H1 (cell line): Measurements from ENCODE around the gene KLK1. TPM values are rescaled to one million over a fixed set of nuclear protein-coding genes. Genes with fewer than 3 reads are reported as not detected.

Source experiments
- CTCF ChIA-PET: fragments of 300-600 bp; sonication (Branson Sonifier 250); formaldehyde crosslinking; loops from one replicate; lab custom pipeline; 2021; ENCODE audit not compliant: partially characterized antibody; lab: Charles Lee
- POLR2A ChIA-PET: fragments of 300-600 bp; sonication (Branson Sonifier 250); formaldehyde crosslinking; loops from one replicate; lab custom pipeline; 2021; ENCODE audit warnings: inconsistent platforms; ENCODE audit not compliant: partially characterized antibody; lab: Charles Lee
- DNase-seq, 2 experiments: peaks; one replicate each; pipeline versions ENCODE4 v3.0.0 to v3.0.0-alpha.2; 2010 to 2022; ENCODE audit warnings: low spot score in 2 of 2, low read depth in 1 of 2, mixed read lengths in 1 of 2
- FAIRE-seq: peaks from 2 replicates; lab custom pipeline; 2011; peaks lifted over from hg19 to GRCh38; lab: Jason Lieb, UNC
- H2AFZ ChIP-seq: 2 replicates; pipeline ENCODE4 v1.8.1; 2012; ENCODE audit warnings: low read length, inconsistent platforms
- H2AK5ac ChIP-seq: 2 replicates; pipeline ENCODE4 v1.6.1; 2013; ENCODE audit warnings: low read depth, low read length
- H2BK120ac ChIP-seq: replicated peaks from 2 replicates; pipeline ENCODE3; 2013; ENCODE audit warnings: low read depth, low read length, inconsistent platforms
- H2BK12ac ChIP-seq: 2 replicates; pipeline ENCODE4 v1.6.1; 2013; ENCODE audit warnings: low read depth, low read length
- H2BK15ac ChIP-seq: 2 replicates; pipeline ENCODE4 v1.6.1; 2013; ENCODE audit warnings: low read length
- H2BK20ac ChIP-seq: 2 replicates; pipeline ENCODE4 v1.6.1; 2013; ENCODE audit warnings: low read length
- H2BK5ac ChIP-seq: 2 replicates; pipeline ENCODE4 v1.6.1; 2013; ENCODE audit warnings: low read depth, low read length
- H3K14ac ChIP-seq: 2 replicates; pipeline ENCODE4 v1.6.1; 2013; ENCODE audit warnings: inconsistent platforms; ENCODE audit not compliant: insufficient read length
- H3K18ac ChIP-seq: 2 replicates; pipeline ENCODE4 v1.6.1; 2013; ENCODE audit warnings: low read length; ENCODE audit errors: extremely low read depth
- H3K23ac ChIP-seq: 2 replicates; pipeline ENCODE4 v1.6.1; 2013; ENCODE audit warnings: inconsistent platforms; ENCODE audit not compliant: insufficient read length
- H3K23me2 ChIP-seq: 2 replicates; pipeline ENCODE4 v1.6.1; 2013; ENCODE audit warnings: low read depth, low read length
- H3K27ac ChIP-seq: 2 replicates; pipeline ENCODE4 v1.6.1; 2011; ENCODE audit warnings: low read depth, low read length, inconsistent platforms
- H3K27me3 ChIP-seq, 4 experiments: replicated peaks in 1 of 4; 1 replicate in 1 of 4; 2 replicates in 3 of 4; pipeline versions ENCODE4 v1.6.1 to v1.8.1; 2011 to 2013; ENCODE audit warnings: low read length in 3 of 4, mild to moderate bottlenecking in 3 of 4, inconsistent platforms in 2 of 4, mixed read lengths in 2 of 4, moderate library complexity in 1 of 4; ENCODE audit not compliant: control insufficient read depth in 3 of 4, insufficient read depth in 3 of 4; ENCODE audit errors: extremely low read depth in 1 of 4
- H3K36me3 ChIP-seq, 4 experiments: 2 replicates each; pipeline versions ENCODE4 v1.6.1 to v1.8.1; 2011 to 2013; ENCODE audit warnings: mild to moderate bottlenecking in 4 of 4, low read length in 3 of 4, moderate library complexity in 2 of 4, control low read depth in 1 of 4, inconsistent platforms in 1 of 4; ENCODE audit not compliant: insufficient read depth in 4 of 4, control insufficient read depth in 2 of 4
- H3K4ac ChIP-seq: replicated peaks from 2 replicates; pipeline ENCODE3; 2013; ENCODE audit warnings: low read length, low read depth, mixed read lengths, inconsistent platforms; ENCODE audit not compliant: insufficient read length
- H3K4me1 ChIP-seq, 4 experiments: replicated peaks in 1 of 4; 1 replicate in 1 of 4; 2 replicates in 3 of 4; pipeline versions ENCODE4 v1.6.1 to v1.8.1; 2011 to 2013; ENCODE audit warnings: low read length in 3 of 4, inconsistent platforms in 2 of 4, mixed read lengths in 1 of 4; ENCODE audit not compliant: insufficient read depth in 4 of 4, control insufficient read depth in 3 of 4
- H3K4me2 ChIP-seq, 2 experiments: 2 replicates each; pipeline versions ENCODE4 v1.6.1 to v1.8.1; 2011 to 2013; ENCODE audit warnings: low read depth in 2 of 2, low read length in 2 of 2, control low read depth in 1 of 2, inconsistent platforms in 1 of 2, mild to moderate bottlenecking in 1 of 2; ENCODE audit not compliant: insufficient read depth in 1 of 2
- H3K4me3 ChIP-seq, 4 experiments: fragments of 200-600, 300-600 bp in 1 of 4; sonication (generic), shearing (Covaris generic), sonication (Bioruptor Twin) in 1 of 4; 2 replicates each; pipeline versions ENCODE4 v1.5.1 to v1.8.1; 2011 to 2016; ENCODE audit warnings: low read length in 4 of 4, low read depth in 3 of 4, control low read depth in 2 of 4, inconsistent platforms in 2 of 4, mild to moderate bottlenecking in 2 of 4, mixed read lengths in 1 of 4, moderate library complexity in 1 of 4; ENCODE audit not compliant: insufficient read depth in 2 of 4; ENCODE audit errors: extremely low read depth in 1 of 4
- H3K56ac ChIP-seq: replicated peaks from 2 replicates; pipeline ENCODE3; 2013; ENCODE audit warnings: low read depth, mild to moderate bottlenecking, mixed read lengths, low read length, inconsistent platforms; ENCODE audit not compliant: insufficient read length
- H3K79me1 ChIP-seq: 2 replicates; pipeline ENCODE4 v1.6.1; 2013; ENCODE audit warnings: low read depth, low read length, control low read depth
- H3K79me2 ChIP-seq, 2 experiments: 2 replicates each; pipeline versions ENCODE4 v1.6.1 to v1.8.1; 2012 to 2013; ENCODE audit warnings: low read length in 2 of 2, mild to moderate bottlenecking in 2 of 2, inconsistent platforms in 1 of 2; ENCODE audit not compliant: insufficient read depth in 2 of 2, control insufficient read depth in 1 of 2
- H3K9ac ChIP-seq, 4 experiments: replicated peaks in 1 of 4; 1 replicate in 1 of 4; 2 replicates in 3 of 4; pipeline versions ENCODE4 v1.6.1 to v1.8.1; 2011 to 2013; ENCODE audit warnings: low read depth in 3 of 4, low read length in 3 of 4, control low read depth in 2 of 4, mild to moderate bottlenecking in 2 of 4, moderate library complexity in 2 of 4, inconsistent platforms in 1 of 4; ENCODE audit errors: extremely low read depth in 1 of 4
- H3K9me3 ChIP-seq, 2 experiments: 2 replicates each; pipeline versions ENCODE4 v1.6.1 to v1.8.1; 2012 to 2013; ENCODE audit warnings: mild to moderate bottlenecking in 2 of 2, moderate library complexity in 2 of 2, control low read depth in 1 of 2, inconsistent platforms in 1 of 2, low read depth in 1 of 2, low read length in 1 of 2, mixed read lengths in 1 of 2; ENCODE audit not compliant: insufficient read depth in 2 of 2
- H4K20me1 ChIP-seq, 2 experiments: replicated peaks in 1 of 2; 2 replicates each; pipeline versions ENCODE3 to v1.8.1; 2011 to 2013; ENCODE audit warnings: inconsistent platforms in 2 of 2, low read length in 2 of 2, mild to moderate bottlenecking in 1 of 2; ENCODE audit not compliant: insufficient read depth in 2 of 2, control insufficient read depth in 1 of 2
- H4K5ac ChIP-seq: 2 replicates; pipeline ENCODE4 v1.6.1; 2013; ENCODE audit warnings: low read length, low read depth, mixed read lengths, inconsistent platforms; ENCODE audit not compliant: insufficient read length
- H4K8ac ChIP-seq: 2 replicates; pipeline ENCODE4 v1.8.0; 2013; ENCODE audit warnings: mild to moderate bottlenecking, moderate library complexity, low read length, inconsistent platforms; ENCODE audit not compliant: insufficient read depth; ENCODE audit errors: extremely low read depth
- H4K91ac ChIP-seq: replicated peaks from 2 replicates; pipeline ENCODE3; 2013; ENCODE audit warnings: low read length, mixed read lengths, inconsistent platforms; ENCODE audit not compliant: insufficient read length
- CEBPB ChIP-seq: IDR thresholded peaks from 2 replicates; pipeline ENCODE4 v1.6.1; 2012; ENCODE audit warnings: low read depth, low read length
- CHD2 ChIP-seq: IDR thresholded peaks from 2 replicates; pipeline ENCODE4 v1.6.1; 2012; ENCODE audit warnings: low read length, improper control_type of control experiment
- GTF2F1 ChIP-seq: IDR thresholded peaks from 2 replicates; pipeline ENCODE4 v1.6.1; 2012; ENCODE audit warnings: low read depth, low read length, improper control_type of control experiment, borderline replicate concordance
- HDAC2 ChIP-seq, 2 experiments: fragments of 300-600 bp in 1 of 2; sonication (generic) in 1 of 2; IDR thresholded peaks; 2 replicates each; pipeline ENCODE4 v1.6.1; 2011 to 2012; ENCODE audit warnings: low read depth in 2 of 2, low read length in 2 of 2, mild to moderate bottlenecking in 2 of 2, moderate library complexity in 2 of 2, borderline replicate concordance in 1 of 2, inconsistent platforms in 1 of 2
- HDAC6 ChIP-seq: IDR thresholded peaks from one replicate; pipeline ENCODE4 v1.7.1; 2012; ENCODE audit warnings: low read depth, mild to moderate bottlenecking, inconsistent platforms, low read length, moderate library complexity
- KDM4A ChIP-seq: IDR thresholded peaks from one replicate; pipeline ENCODE4 v1.7.1; 2012; ENCODE audit warnings: low read depth, mild to moderate bottlenecking, moderate library complexity, low read length, inconsistent platforms; ENCODE audit not compliant: severe bottlenecking
- KDM5A ChIP-seq: fragments of 200-600 bp; IDR thresholded peaks from 2 replicates; pipeline ENCODE4 v1.7.1; 2012; ENCODE audit warnings: mild to moderate bottlenecking, low read length, inconsistent platforms, mixed read lengths
- NRF1 ChIP-seq: IDR thresholded peaks from 2 replicates; pipeline ENCODE4 v1.6.1; 2011; ENCODE audit warnings: mild to moderate bottlenecking, low read depth, low read length, improper control_type of control experiment
- RNF2 ChIP-seq: fragments of 200-900, 300-1000 bp; sonication (generic); IDR thresholded peaks from 2 replicates; pipeline ENCODE4 v1.7.1; 2016; ENCODE audit warnings: borderline replicate concordance, low read depth, mild to moderate bottlenecking, antibody characterized with exemption, low read length; ENCODE audit not compliant: poor library complexity, severe bottlenecking; ENCODE audit errors: missing control alignments
- RXRA ChIP-seq: IDR thresholded peaks from 2 replicates; pipeline ENCODE4 v1.6.1; 2011; ENCODE audit warnings: low read depth, mild to moderate bottlenecking, low read length, moderate library complexity; ENCODE audit not compliant: insufficient read depth
- SP2 ChIP-seq: IDR thresholded peaks from 2 replicates; pipeline ENCODE4 v1.6.1; 2012; ENCODE audit warnings: mild to moderate bottlenecking, low read length, inconsistent platforms
- TAF1 ChIP-seq: IDR thresholded peaks from 2 replicates; pipeline ENCODE4 v1.6.1; 2011; ENCODE audit warnings: mild to moderate bottlenecking, low read depth, low read length
- TEAD4 ChIP-seq: IDR thresholded peaks from 2 replicates; pipeline ENCODE4 v1.6.1; 2012; ENCODE audit warnings: low read depth, low read length, inconsistent platforms, mixed read lengths
- WGBS, 2 experiments: shearing (Covaris generic) in 1 of 2; methylation state at CpG; one replicate each; pipeline versions ENCODE4 v1.1.6 to v1.1.7; 2013 to 2015; ENCODE audit warnings: low lambda C conversion rate in 2 of 2, mixed read lengths in 2 of 2, inconsistent platforms in 1 of 2, low coverage in 1 of 2, missing lambda C conversion rate in 1 of 2; ENCODE audit not compliant: insufficient replicate concordance in 2 of 2, insufficient coverage in 1 of 2, insufficient read length in 1 of 2; ENCODE audit errors: extremely low coverage in 1 of 2, missing lambda C conversion rate in 1 of 2; 5-methylcytosine and 5-hydroxymethylcytosine counted together
- polyA plus RNA-seq, 7 experiments: library from polyadenylated mRNA; depleted of rRNA in 3 of 7; stranded (reverse) in 5 of 7; unstranded in 2 of 7; fragments of >200 nt in 5 of 7; fragments of 200-250 nt in 2 of 7; gene quantifications; 1 replicate in 5 of 7; 2 replicates in 1 of 7; 4 replicates in 1 of 7; pipeline versions ENCODE4 v1.2.1 to v1.2.3, GENCODE V29; 2011 to 2013; ENCODE audit warnings: missing spikeins in 2 of 7, mixed read lengths in 2 of 7
- total RNA-seq: library from RNA; stranded (reverse); fragmentation: NEBNext Ultra II Directional; extraction: Animal tissue kit (Norgen Biotek cat#: 25700); gene quantifications from 2 replicates; pipeline ENCODE4 v1.2.1, GENCODE V29; 2021
- TF ChIP-seq, protein P1 (sequence below): IDR thresholded peaks from 2 replicates; pipeline ENCODE4 v1.6.1; 2012; ENCODE audit warnings: inconsistent platforms

KLK1 gene
- total and polyA plus RNA-seq, 2 of the 8 experiments (the other 6 are each of a cell fraction or from before 2014, with no cell fraction given), result 3.4 to 4.0 TPM

DNA sequence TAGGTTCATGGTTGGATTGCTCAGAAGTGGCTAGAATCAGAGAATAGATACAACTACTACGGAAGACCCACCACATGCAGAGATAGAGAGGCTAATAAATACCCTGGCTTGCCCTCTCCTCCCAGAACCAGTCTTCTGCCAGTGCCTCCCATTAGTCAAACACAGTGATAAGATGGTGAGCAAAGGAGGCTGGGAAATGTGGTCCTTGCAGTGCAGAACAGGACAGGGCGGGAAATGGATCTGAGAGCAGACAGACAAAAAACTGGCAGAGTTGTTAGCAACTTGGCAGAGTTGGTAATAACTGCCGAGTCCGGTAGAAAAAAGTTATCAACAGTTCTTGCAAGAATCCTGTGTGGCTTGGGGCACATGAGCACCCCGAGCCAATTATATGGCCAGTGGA lies 8.7 kb downstream of the KLK1 start:
- no peak overlapping the region for H3K9ac ChIP-seq
- no peak overlapping the region for H2BK15ac ChIP-seq
- no peaks in the 10 kb centered on the region for H3K79me1 ChIP-seq
- no peak overlapping the region for H2AFZ ChIP-seq
- no peak overlapping the region for H3K4me2 ChIP-seq
- no peak overlapping the region for H2AK5ac ChIP-seq
- 89% methylated on average over 5 of the region's 5 CpGs; no CpG with 5 or more reads in 1 of the 2 experiments for WGBS, 2 experiments
- no peaks in the 10 kb centered on the region for H3K9me3 ChIP-seq
- H3K23me2 ChIP-seq, result peaks cover 21% of the 10 kb centered on the region
- peaks cover 0 to 2% of the 10 kb centered on the region in 2 experiments for H4K20me1 ChIP-seq
- no peak overlapping the region for H4K8ac ChIP-seq
- no peak overlapping the region for H3K18ac ChIP-seq
- no peak overlapping the region for H2BK120ac ChIP-seq
- H3K27me3 ChIP-seq, result peaks cover 7 to 14% (median 13%) of the 10 kb centered on the region in 4 experiments
- H4K5ac ChIP-seq, result no peak overlapping the region
- H3K79me2 ChIP-seq, result no peaks in the 10 kb centered on the region
- no peak overlapping the region for H3K27ac ChIP-seq
- DNase-seq (no peak), FAIRE-seq (no peak)
- no peak overlapping the region for H3K23ac ChIP-seq
- H3K4me1 ChIP-seq, result peaks cover 5 to 16% (median 11%) of the 10 kb centered on the region in 4 experiments
- H3K4me3 ChIP-seq, result no peak overlapping the region
- no peak overlapping the region for H3K56ac ChIP-seq
- H2BK20ac ChIP-seq, result no peak overlapping the region
- ChIA-PET POLR2A (interaction anchor here (14.4 kb wide), 1 partner anchor 17 kb away, joined by 275 read pairs; no protein-coding TSS in a partner anchor), CTCF (interaction anchor here (0.7 to 1.6 kb wide), 2 partner anchors 23 to 29 kb away, joined by 3 read pairs; no protein-coding TSS in a partner anchor)
- H4K91ac ChIP-seq, result no peak overlapping the region
- no peak overlapping the region for H3K4ac ChIP-seq
- no peak overlapping the region for H2BK5ac ChIP-seq
- no peak overlapping the region for H3K14ac ChIP-seq
- no peaks in the 10 kb centered on the region for H3K36me3 ChIP-seq
- H2BK12ac ChIP-seq, result no peak overlapping the region
- TF ChIP-seq HDAC6, result no peak
- TF ChIP-seq KDM4A, result no peak
- no peak for TF ChIP-seq KDM5A
- no peak for TF ChIP-seq HDAC2 (IDR thresholded peaks at IDR 0.05; ENCODE audit: borderline replicate concordance in 1 of 2, low read depth in 2 of 2, low read length in 2 of 2)
- TF ChIP-seq RNF2, result no peak
- no peak for TF ChIP-seq SP2
- TF ChIP-seq GTF2F1, result no peak
- TF ChIP-seq, protein P1, sequence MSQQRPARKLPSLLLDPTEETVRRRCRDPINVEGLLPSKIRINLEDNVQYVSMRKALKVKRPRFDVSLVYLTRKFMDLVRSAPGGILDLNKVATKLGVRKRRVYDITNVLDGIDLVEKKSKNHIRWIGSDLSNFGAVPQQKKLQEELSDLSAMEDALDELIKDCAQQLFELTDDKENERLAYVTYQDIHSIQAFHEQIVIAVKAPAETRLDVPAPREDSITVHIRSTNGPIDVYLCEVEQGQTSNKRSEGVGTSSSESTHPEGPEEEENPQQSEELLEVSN, result no peak
- no peak for TF ChIP-seq CEBPB
- TF ChIP-seq RXRA, result no peak
- no peak for TF ChIP-seq CHD2
- no peak for TF ChIP-seq NRF1
- no peak for TF ChIP-seq TEAD4
- TF ChIP-seq TAF1, result no peak
